HepG2 (cell line): ENCODE measurements around the gene CARHSP1. TPM values are rescaled to one million over a fixed set of nuclear protein-coding genes. Genes with fewer than 3 reads are reported as not detected.

Source experiments
- DR1 ChIP-seq: sonication (generic); formaldehyde crosslinking; IDR thresholded peaks from 2 replicates; pipeline ENCODE4 v1.8.0; 2021; ENCODE audit warnings: mild to moderate bottlenecking, missing genetic modification reagents, inconsistent platforms
- HMGA1 ChIP-seq: sonication (generic); formaldehyde crosslinking; conservative IDR thresholded peaks from 2 replicates; pipeline ENCODE4 v1.4.0; 2020; ENCODE audit warnings: missing genetic modification reagents
- HNF1A ChIP-seq, 2 experiments: sonication (generic) in 1 of 2; formaldehyde crosslinking in 1 of 2; IDR thresholded peaks; 2 replicates each; pipeline versions ENCODE4 v1.4.0 to v1.6.1; 2016 to 2020; ENCODE audit warnings: borderline replicate concordance in 1 of 2, low read depth in 1 of 2, mild to moderate bottlenecking in 1 of 2, missing genetic modification reagents in 1 of 2
- KIAA2018 ChIP-seq: sonication (generic); formaldehyde crosslinking; IDR thresholded peaks from 2 replicates; pipeline ENCODE4 v1.5.0; 2020; ENCODE audit warnings: mild to moderate bottlenecking, missing genetic modification reagents, borderline replicate concordance
- SMYD3 ChIP-seq: sonication (generic); formaldehyde crosslinking; IDR thresholded peaks from 2 replicates; pipeline ENCODE4 v1.8.1; 2023; ENCODE audit warnings: mild to moderate bottlenecking, missing genetic modification reagents
- THAP8 ChIP-seq: sonication (generic); formaldehyde crosslinking; IDR thresholded peaks from 2 replicates; pipeline ENCODE4 v1.5.1; 2020; ENCODE audit warnings: missing genetic modification reagents, mild to moderate bottlenecking, borderline replicate concordance
- WIZ ChIP-seq: sonication (generic); formaldehyde crosslinking; IDR thresholded peaks from 2 replicates; pipeline ENCODE4 v1.5.1; 2020; ENCODE audit warnings: mild to moderate bottlenecking, missing genetic modification reagents
- ZBTB10 ChIP-seq: sonication (generic); formaldehyde crosslinking; IDR thresholded peaks from 2 replicates; pipeline ENCODE4 v1.4.0; 2020; ENCODE audit warnings: missing genetic modification reagents, borderline replicate concordance
- ZNF317 ChIP-seq: sonication (generic); formaldehyde crosslinking; IDR thresholded peaks from 2 replicates; pipeline ENCODE4 v1.5.0; 2020; ENCODE audit warnings: mild to moderate bottlenecking, missing genetic modification reagents
- ZNF713 ChIP-seq: sonication (generic); formaldehyde crosslinking; IDR thresholded peaks from 2 replicates; pipeline ENCODE4 v1.4.0; 2020; ENCODE audit warnings: mild to moderate bottlenecking, missing genetic modification reagents
- polyA plus RNA-seq, 8 experiments: library from polyadenylated mRNA; depleted of rRNA in 3 of 8; stranded (reverse) in 7 of 8; unstranded in 1 of 8; fragments of >200 nt; fragmentation: Illumina TruSeq in 4 of 8; extraction: Trizol in 4 of 8; gene quantifications; 2 replicates each; pipeline versions ENCODE4 v1.2.1 to v1.2.3, GENCODE V29; 2011 to 2016; ENCODE audit warnings: low read depth in 4 of 8, missing spikeins in 1 of 8, mixed read lengths in 1 of 8; ENCODE audit not compliant: insufficient read depth in 1 of 8
- total RNA-seq, 5 experiments: library from RNA; depleted of rRNA; stranded (reverse); fragments of >200 nt; fragmentation: Illumina TruSeq; extraction: Trizol; gene quantifications; 2 replicates each; pipeline ENCODE4 v1.2.3, GENCODE V29; 2016; ENCODE audit warnings: low read depth in 1 of 5

Gene CARHSP1
- total and polyA plus RNA-seq, 2 of the 13 experiments (the other 11 are each of a cell fraction or from before 2014, with no cell fraction given) = 173 to 345 TPM

- TF ChIP-seq ZBTB10 (CRISPR knock-in tag) (no peak), DR1 (CRISPR knock-in tag) (no peak), SMYD3 (CRISPR knock-in tag) (no peak), ZNF317 (CRISPR knock-in tag) (no peak), ZNF713 (no peak), HMGA1 (CRISPR knock-in tag) (no peak), KIAA2018 (CRISPR knock-in tag) (no peak), WIZ (no peak), HNF1A (IDR thresholded peaks at IDR 0.05; ENCODE audit: low read depth) (no peak), HNF1A (CRISPR knock-in tag; IDR thresholded peaks at IDR 0.05; ENCODE audit: borderline replicate concordance) (0 out of 2 replicates have a peak, but pooled peaks have one; percentile 34), THAP8 (no peak)
These were observed 17.1 kb upstream of the CARHSP1 start (continued) for GRCh38 chr16:8885674-8886592.
